KG1 (cell line): ENCODE measurements around the gene USP5.

ENCODE experiments used
- DNase-seq: peaks from one replicate; lab custom pipeline; 2025; lab: John Stamatoyannopoulos, UW

Gene USP5

GRCh38 chr12:6825398-6826124 lies 26.4 kb upstream of the USP5 start:
- peak; percentile 20 for DNase-seq

- DNase-seq = no peak
Measured at GRCh38 chr12:6826125-6826733, 25.7 kb upstream of the USP5 start.

- DNase-seq = no peak
Measured at GRCh38 chr12:6826734-6827436, 25.1 kb upstream of the USP5 start.

GRCh38 chr12:6827437-6827911 lies 24.5 kb upstream of the USP5 start:
- DNase-seq = no peak

GRCh38 chr12:6827982-6828780 lies 23.8 kb upstream of the USP5 start, which contains the start of gene P3H3:
Gene P3H3, plus strand, starts transcription at chr12:6828407. Its CDS starts 34 bp downstream, at chr12:6828441.
- DNase-seq = no peak

- no peak for DNase-seq
Measured at GRCh38 chr12:6828781-6829535, 23.0 kb upstream of the USP5 start.

- DNase-seq = peak; percentile 13
Measured at GRCh38 chr12:6829536-6830220, 22.3 kb upstream of the USP5 start.

- DNase-seq = no peak
Measured at GRCh38 chr12:6830286-6830890, 21.6 kb upstream of the USP5 start.

- DNase-seq = no peak
Measured at GRCh38 chr12:6830999-6831398, 21.0 kb upstream of the USP5 start.

- no peak for DNase-seq
Measured at GRCh38 chr12:6831450-6831995, 20.4 kb upstream of the USP5 start.

- DNase-seq = no peak
Measured at GRCh38 chr12:6832125-6832524, 19.8 kb upstream of the USP5 start.

GRCh38 chr12:6833189-6833890 lies 18.6 kb upstream of the USP5 start:
- DNase-seq = no peak

GRCh38 chr12:6834254-6834653 lies 17.7 kb upstream of the USP5 start:
- DNase-seq = no peak

- no peak for DNase-seq
Measured at GRCh38 chr12:6834873-6835272, 17.1 kb upstream of the USP5 start.

GRCh38 chr12:6836851-6837250 lies 15.1 kb upstream of the USP5 start:
- no peak for DNase-seq

GRCh38 chr12:6837370-6838060 lies 14.4 kb upstream of the USP5 start:
- DNase-seq = no peak

GRCh38 chr12:6838854-6839253 lies 13.1 kb upstream of the USP5 start:
- no peak for DNase-seq

GRCh38 chr12:6839482-6840201 lies 12.3 kb upstream of the USP5 start:
- DNase-seq = no peak
